COLO668 (cell line): ENCODE measurements around the gene RAB6B.
A peak's percentile ranks its signal among the peaks of the same experiment; 100 is the strongest.

Experiments used
- DNase-seq: peaks from one replicate; lab custom pipeline; 2025; ENCODE audit not compliant: unreplicated experiment; lab: John Stamatoyannopoulos, UW

Gene RAB6B

GRCh38 chr3:133895208-133896001, at the start of gene RAB6B:
RAB6B (minus strand) TSS chr3:133895882; CDS start chr3:133895466, 416 bp downstream.
- DNase-seq: peak; percentile 35

DNA sequence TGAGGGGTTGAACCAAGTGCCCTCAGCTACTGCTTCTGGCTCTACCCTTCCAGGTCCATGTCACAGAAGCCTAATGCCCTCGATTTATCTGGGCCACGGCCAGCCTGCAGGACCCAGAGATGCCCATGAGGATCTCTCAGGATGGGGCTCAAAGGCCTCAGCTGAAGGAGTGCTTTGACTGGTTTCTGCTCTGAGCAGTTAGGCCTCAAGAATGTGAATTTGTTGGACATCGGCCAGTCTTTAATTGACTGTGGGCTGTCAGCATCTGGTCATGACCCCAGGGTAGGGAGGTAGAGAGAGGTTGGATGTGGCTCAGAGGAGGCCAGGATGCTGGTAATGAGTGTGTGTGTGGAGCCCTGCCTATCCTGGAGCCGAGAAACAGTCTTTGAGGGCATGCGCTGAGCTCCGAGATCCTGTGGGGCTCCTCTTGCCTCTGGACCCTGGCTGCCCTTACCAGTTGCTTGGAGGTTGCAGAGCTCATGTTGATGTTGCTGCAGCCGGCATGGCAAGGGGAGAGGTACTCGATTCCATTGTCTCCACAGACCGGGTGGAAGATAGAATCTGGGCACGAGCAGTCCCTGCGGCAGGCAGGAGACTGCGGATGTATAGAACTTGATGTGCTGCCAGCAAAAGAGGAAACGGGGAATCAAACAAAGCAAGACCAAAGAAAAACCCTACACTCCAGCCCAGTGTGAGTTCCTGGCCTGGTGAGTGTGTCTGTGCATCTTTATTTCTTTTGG, 49.1 kb upstream of the RAB6B start:
- no peak for DNase-seq

DNA sequence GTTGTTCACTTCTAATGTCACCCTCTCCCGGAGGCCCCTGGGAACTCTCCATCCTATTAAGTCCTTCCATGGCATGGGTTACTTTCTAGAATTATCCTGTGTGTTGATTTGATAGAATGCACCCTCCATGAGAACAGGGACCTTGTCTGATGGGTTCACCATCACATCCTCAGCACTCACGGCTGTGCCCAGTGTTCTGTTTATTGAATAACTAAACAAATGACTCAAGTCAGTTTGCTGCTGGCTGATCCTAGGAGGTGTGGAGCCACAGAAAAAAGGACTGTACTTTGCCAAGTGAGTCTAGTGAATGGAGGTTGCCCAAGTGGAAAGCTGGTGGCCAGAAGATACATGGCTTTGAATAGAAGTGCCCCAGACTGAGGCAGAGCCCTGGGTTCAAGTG, 48.5 kb upstream of the RAB6B start:
- no peak for DNase-seq

- no peak for DNase-seq
Observed at GRCh38 chr3:133943639-133944141, 48.0 kb upstream of the RAB6B start.

DNA sequence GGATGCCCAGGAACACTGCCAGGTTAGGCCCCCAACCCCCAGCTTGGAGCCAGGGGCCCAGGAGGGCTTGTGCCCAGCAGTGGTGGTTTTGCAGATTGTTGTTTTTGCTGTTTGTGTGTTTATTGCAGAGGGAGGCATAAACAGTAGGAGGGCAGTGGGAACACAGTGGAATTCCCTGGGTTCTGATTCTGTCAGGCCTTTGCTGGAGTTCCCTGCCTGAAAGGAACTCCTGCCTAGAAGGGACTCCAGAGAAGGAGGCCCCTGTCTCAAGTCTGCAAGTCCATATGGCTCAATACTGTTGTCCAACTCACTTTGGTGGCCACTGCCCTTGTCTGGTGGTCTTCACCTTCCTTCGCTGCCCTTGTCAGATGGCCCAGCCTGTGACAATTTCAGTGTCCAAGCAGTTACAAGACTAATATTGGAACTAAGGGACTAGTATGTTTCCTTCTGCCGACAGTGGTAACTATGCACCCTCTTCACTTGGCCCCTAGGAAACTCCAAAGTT, 47.4 kb upstream of the RAB6B start:
- no peak for DNase-seq

DNA sequence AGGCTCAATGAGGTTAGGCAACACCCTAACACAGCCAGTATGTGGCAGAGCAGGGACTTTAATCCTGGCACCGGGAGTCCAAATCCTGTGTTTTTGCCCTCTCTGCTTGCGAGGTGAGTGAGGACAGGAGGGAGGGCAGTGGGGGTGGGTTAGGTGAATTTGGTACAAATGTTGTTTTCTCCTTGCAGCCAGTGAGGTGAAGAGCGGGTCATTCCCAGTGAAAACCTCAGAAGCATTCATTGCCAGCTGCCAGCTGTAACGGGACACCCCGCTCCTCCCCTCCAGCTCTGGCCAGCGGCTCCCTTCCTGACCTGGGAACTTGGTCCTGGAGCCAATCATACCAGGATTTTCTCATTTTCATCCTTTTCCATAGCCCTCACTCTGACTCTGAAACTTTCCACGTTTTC, 45.7 kb upstream of the RAB6B start:
- DNase-seq: no peak

DNA sequence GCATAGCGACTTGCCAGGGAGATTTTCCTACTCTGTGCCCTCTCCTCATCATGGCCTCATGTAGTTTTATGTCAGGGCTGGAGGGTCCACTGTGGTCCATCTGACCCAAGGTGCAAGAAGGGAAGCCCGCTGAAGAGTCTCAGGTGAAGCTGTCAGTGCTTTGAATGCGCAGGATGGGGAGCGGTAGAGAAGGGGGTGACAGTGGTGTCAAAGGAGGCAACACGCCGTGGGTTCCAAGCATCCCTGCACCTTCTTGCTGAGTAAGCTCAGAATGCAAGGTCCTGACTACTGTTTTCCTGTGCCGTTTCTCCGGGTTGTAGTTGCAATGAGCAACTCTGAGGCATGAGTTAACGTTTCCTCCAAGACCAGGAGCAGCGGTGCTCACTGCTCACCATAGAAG, 44.9 kb upstream of the RAB6B start:
- no peak for DNase-seq

DNA sequence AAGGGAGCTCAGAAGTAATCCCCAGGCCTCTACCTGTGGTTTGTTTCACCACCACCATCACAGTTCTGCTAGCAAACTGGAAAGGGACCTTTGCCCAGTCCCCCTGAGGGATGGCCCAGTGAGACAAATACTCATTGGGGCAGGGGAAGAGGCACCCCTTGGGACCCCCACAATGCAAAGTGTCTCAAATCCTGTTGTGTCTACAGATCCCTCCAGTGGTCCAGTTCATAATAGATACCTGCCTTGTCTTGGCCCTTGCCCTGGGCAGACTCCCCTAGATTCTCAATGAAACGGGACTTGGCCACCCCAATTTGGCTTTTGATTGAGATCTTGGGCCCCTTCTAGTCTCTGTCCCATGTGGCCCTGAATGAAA, 43.8 kb upstream of the RAB6B start:
- no peak for DNase-seq

GRCh38 chr3:133938770-133939462, 43.2 kb upstream of the RAB6B start:
- DNase-seq: no peak

- DNase-seq: no peak
Observed at GRCh38 chr3:133937756-133938601, 42.3 kb upstream of the RAB6B start.

GRCh38 chr3:133937061-133937686, 41.5 kb upstream of the RAB6B start:
- DNase-seq: no peak

DNA sequence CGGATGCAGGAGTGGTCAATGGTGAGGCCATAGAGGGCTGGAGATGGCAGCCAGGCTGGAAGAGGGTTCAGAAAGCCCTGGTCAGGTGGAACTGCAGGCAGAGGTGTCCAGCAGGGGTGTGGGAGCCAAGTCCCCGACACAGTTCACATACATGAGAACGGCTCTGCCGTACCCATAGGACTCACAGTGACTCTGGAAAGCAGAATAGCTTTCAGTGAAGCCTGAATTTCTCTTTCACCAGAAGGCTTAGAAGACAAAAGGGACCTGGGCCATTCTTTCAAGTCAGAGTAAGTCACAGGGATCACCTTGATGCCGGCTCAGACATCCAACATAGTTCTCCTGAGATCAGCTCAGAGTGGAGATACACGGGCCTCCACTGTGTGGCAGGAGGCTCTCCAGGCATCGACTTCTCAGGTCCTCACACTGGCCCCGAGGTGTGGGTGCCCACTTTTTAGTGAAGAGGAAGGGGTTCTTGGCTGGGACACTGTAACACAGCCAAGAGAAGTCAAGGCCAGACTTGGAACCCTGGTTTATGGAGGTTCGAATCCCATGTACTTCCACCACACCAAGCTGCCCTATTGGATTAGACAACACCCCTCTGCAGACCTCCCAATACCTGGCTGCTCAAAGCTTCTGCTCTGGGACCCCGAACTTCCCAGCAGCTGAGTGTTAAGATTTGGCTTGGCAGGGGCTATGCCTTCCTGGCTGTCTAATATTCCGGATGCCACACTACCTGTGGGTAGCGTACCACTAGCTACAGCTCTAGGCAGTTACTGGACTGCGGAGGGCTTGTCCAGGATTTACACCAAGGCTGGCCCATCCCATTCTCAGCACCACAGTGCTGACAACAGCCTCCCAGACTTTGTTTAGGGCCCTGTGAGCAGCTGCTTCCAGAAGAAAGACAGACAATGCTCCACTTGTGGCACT, 40.4 kb upstream of the RAB6B start:
- no peak for DNase-seq

GRCh38 chr3:133934996-133935842, 39.5 kb upstream of the RAB6B start:
- DNase-seq: no peak

DNA sequence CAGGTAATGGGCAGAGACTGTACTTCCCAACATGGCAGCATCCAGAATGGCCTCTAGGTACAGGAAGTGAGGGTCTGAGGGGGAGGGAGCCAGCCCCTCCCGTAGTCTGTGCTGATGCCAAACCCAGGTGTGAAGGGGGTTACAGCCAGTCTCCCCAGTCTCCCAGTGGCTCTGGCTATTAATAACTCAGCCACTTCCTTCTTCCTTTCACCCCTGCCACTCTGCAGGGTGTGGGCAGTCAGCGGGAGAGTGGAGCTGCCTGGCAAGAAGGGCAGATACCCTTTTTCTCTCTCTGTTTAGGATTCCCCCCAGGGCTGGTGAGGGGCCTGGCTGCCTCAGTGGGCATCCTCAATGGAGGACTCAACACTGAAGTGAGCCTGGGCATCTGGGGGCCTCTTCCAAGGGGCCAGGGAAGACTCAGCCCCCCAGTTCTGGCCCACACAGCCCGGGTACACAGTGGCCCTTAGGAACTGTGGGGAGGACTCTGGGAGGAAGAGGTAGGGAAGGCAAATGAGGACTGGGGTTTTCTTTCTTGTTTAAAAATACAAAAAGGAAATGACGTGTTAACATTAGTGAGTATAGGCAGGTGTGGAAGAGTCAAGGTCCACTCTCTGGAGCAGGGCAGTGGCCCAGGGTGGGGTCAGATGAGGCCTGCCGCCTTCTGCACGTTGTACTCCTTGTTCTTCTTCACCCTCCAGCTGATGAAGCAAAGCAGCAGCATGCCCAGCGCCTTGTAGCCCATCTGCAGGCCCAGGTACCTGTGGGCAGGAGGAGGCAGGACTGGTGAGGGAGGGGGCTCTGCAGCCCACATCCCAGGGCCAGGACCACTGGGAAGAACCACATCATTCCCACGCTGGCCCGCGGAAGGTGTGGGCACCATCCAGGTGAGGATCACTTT, 38.6 kb upstream of the RAB6B start:
- DNase-seq: no peak

GRCh38 chr3:133933097-133934024, 37.7 kb upstream of the RAB6B start:
- DNase-seq: no peak

DNA sequence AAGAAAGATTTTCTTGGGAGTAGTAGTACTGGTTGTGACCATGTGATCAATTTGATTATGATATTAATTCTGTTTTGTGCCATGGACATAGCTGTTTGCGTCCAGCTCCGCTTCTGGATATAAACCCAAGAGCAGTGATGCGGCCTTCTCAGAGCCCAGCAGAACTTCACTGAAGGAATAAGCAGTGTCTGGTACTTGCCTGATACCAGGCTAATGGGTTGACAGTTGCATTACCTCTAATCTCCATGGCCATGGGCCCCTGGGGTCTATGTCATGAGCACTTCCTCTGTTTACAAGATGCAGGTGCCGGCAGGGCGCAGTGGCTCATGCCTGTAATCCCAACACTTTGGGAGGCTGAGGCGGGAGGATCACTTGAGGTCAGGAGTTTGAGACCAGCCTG, 36.3 kb upstream of the RAB6B start:
- no peak for DNase-seq
